GM20000 (cell line): ENCODE results near the gene GCK.

Experiments
- DNase-seq: peaks from one replicate; pipeline ENCODE4 v3.0.0; 2012; ENCODE audit warnings: low spot score
- CTCF ChIP-seq: IDR thresholded peaks from 2 replicates; pipeline ENCODE4 v1.5.1; 2012; ENCODE audit warnings: mild to moderate bottlenecking, control low read depth; ENCODE audit errors: extremely low read depth, missing control alignments

GCK gene

GRCh38 chr7:44226396-44226753 is 37.1 kb upstream of the GCK start:
- DNase-seq: no peak
- TF ChIP-seq CTCF: no peak

GRCh38 chr7:44225566-44226395 is 36.5 kb upstream of the GCK start:
- DNase-seq: no peak
- TF ChIP-seq CTCF: no peak

- TF ChIP-seq CTCF: no peak
- no peak for DNase-seq
These were observed 35.8 kb upstream of the GCK start for GRCh38 chr7:44224974-44225565.

GRCh38 chr7:44224080-44224973 is 35.1 kb upstream of the GCK start:
- no peak for DNase-seq
- no peak for TF ChIP-seq CTCF

GRCh38 chr7:44223362-44224079 is 34.3 kb upstream of the GCK start:
- TF ChIP-seq CTCF: no peak
- DNase-seq: no peak

- no peak for DNase-seq
- no peak for TF ChIP-seq CTCF
These were observed 33.6 kb upstream of the GCK start for GRCh38 chr7:44222776-44223261.
